ENCODE results near the gene ESPL1. TPM values are rescaled to one million over a fixed set of nuclear protein-coding genes. Genes with fewer than 3 reads are reported as not detected.

Gene ESPL1
- total and polyA plus RNA-seq, 3 experiments from 2014 or later = 58.4 to 63.4 TPM; not detected in 1

GRCh38 chr12:53306826-53307225, 38.7 kb downstream of the ESPL1 start:
- Histone ChIP-seq H3K27me3 (ENCODE audit: insufficient read depth, low read length, poor library complexity, severe bottlenecking) (no peaks in the 10 kb centered on the region), H3K27ac (ENCODE audit: low read depth, low read length) (no peak overlapping the region), H3K9me3 (ENCODE audit: low read length) (no peaks in the 10 kb centered on the region), H3K36me3 (ENCODE audit: insufficient read depth, low read length) (peaks cover 40% of the 10 kb centered on the region), H3K4me1 (ENCODE audit: insufficient read depth, low read length) (no peaks in the 10 kb centered on the region), H3K4me3 (ENCODE audit: low read length) (no peak overlapping the region)
- CTCF ChIA-PET = no interaction called here
- peaks cover 0 to 86% (median 12%) of the 10 kb centered on the region in 3 donors for H3K36me3 Mint-ChIP-seq
- DNase-seq = no peak
- no peaks in the 10 kb centered on the region for H3K9me3 Mint-ChIP-seq
- peak overlapping the region in 2 of 8 donors; percentile 64 to 66 for H3K27ac Mint-ChIP-seq
- H3K27me3 Mint-ChIP-seq = no peaks in the 10 kb centered on the region
- H3K4me3 Mint-ChIP-seq = peak overlapping the region in 1 of 7 donors; percentile 2
- H3K4me1 Mint-ChIP-seq = peaks cover 12 to 17% (median 15%) of the 10 kb centered on the region in 3 donors
- POLR2A ChIA-PET = no interaction called here

GRCh38 chr12:53308276-53308675, 40.2 kb downstream of the ESPL1 start:
- no peak overlapping the region for H3K27ac ChIP-seq (ENCODE audit: low read depth, low read length)
- peaks cover 35% of the 10 kb centered on the region for H3K36me3 ChIP-seq (ENCODE audit: insufficient read depth, low read length)
- no peaks in the 10 kb centered on the region for H3K27me3 ChIP-seq (ENCODE audit: insufficient read depth, low read length, poor library complexity, severe bottlenecking)
- Mint-ChIP-seq H3K27me3 (no peaks in the 10 kb centered on the region), H3K9me3 (no peaks in the 10 kb centered on the region), H3K36me3 (peaks cover 0 to 74% (median 6%) of the 10 kb centered on the region in 3 donors), H3K27ac (peak overlapping the region in 3 of 8 donors; percentile 36 to 84 (median 54)), H3K4me1 (peaks cover 2 to 3% (median 2%) of the 10 kb centered on the region in 3 donors), H3K4me3 (no peak overlapping the region)
- H3K4me1 ChIP-seq (ENCODE audit: insufficient read depth, low read length) = no peaks in the 10 kb centered on the region
- ChIA-PET CTCF (interaction anchor here (0.8 to 2.3 kb wide), 3 partner anchors 13 to 44 kb away, joined by 3 to 9 read pairs (median 4); partner anchors contain the start of gene AAAS), POLR2A (interaction anchor here (1.1 kb wide), 1 partner anchor 13 kb away, joined by 3 read pairs; no protein-coding TSS in a partner anchor)
- no peak for DNase-seq
- H3K4me3 ChIP-seq (ENCODE audit: low read length) = no peak overlapping the region
- H3K9me3 ChIP-seq (ENCODE audit: low read length) = no peaks in the 10 kb centered on the region

DNA sequence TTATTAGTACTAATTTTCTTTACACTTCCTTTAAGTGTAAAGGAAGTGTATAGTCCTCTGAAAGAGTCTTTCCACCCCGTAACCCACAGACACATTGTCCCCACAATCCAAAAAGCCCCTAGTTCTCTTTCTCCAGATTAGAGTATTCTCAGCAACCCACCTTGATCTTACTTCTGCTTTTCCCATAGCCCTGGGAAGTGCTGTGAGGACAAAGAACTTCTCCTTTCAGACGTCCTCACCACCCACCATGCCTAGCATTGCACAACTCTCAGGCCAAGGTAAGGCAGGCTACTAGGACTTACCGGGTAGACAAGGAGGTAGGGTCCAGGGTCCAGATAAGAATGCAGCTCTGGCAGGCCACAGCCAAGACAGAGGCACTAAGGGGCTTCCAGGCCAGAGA, 45.9 kb downstream of the ESPL1 start:
- no peaks in the 10 kb centered on the region for H3K27me3 Mint-ChIP-seq
- peak overlapping the region in 2 of 8 donors; percentile 37 to 76 for H3K27ac Mint-ChIP-seq
- no peak overlapping the region for H3K4me3 Mint-ChIP-seq
- no peak for DNase-seq
- H3K9me3 ChIP-seq (ENCODE audit: low read length) = no peaks in the 10 kb centered on the region
- H3K27ac ChIP-seq (ENCODE audit: low read depth, low read length) = no peak overlapping the region
- H3K4me1 ChIP-seq (ENCODE audit: insufficient read depth, low read length) = no peaks in the 10 kb centered on the region
- CTCF ChIA-PET = interaction anchor here (1.7 kb wide), 1 partner anchor 31 kb away, joined by 5 read pairs; no protein-coding TSS in a partner anchor
- H3K36me3 ChIP-seq (ENCODE audit: insufficient read depth, low read length) = peaks cover 27% of the 10 kb centered on the region
- peaks cover 4 to 61% (median 10%) of the 10 kb centered on the region in 3 donors for H3K36me3 Mint-ChIP-seq
- no peak overlapping the region for H3K4me3 ChIP-seq (ENCODE audit: low read length)
- no peaks in the 10 kb centered on the region for H3K9me3 Mint-ChIP-seq
- no peaks in the 10 kb centered on the region for H3K27me3 ChIP-seq (ENCODE audit: insufficient read depth, low read length, poor library complexity, severe bottlenecking)
- POLR2A ChIA-PET = interaction anchor here (0.7 kb wide), 1 partner anchor 89 kb away, joined by 5 read pairs; no protein-coding TSS in a partner anchor
- peaks cover 4 to 5% (median 5%) of the 10 kb centered on the region in 3 donors for H3K4me1 Mint-ChIP-seq

GRCh38 chr12:53320352-53321195, 52.5 kb downstream of the ESPL1 start:
- peaks cover 37 to 45% (median 40%) of the 10 kb centered on the region in 3 donors for H3K4me1 Mint-ChIP-seq
- ChIA-PET CTCF (interaction anchor here (0.6 to 16.1 kb wide), 65 partner anchors 9 to 273 kb away, joined by 3 to 209 read pairs (median 4); partner anchors contain the start of genes CSAD, ESPL1, MAP3K12 and MYG1), POLR2A (interaction anchor here (0.6 to 2.4 kb wide), 15 partner anchors 13 to 242 kb away, joined by 3 to 13 read pairs (median 4); partner anchors contain the start of genes MYG1, PFDN5, PRR13 and SP1)
- H3K36me3 Mint-ChIP-seq = peaks cover 4 to 41% (median 9%) of the 10 kb centered on the region in 3 donors
- H3K9me3 Mint-ChIP-seq = no peaks in the 10 kb centered on the region
- H3K27ac Mint-ChIP-seq = peak overlapping the region; percentile 95 to 99 (median 96)
- peaks cover 0 to 2% of the 10 kb centered on the region in 2 donors for H3K27me3 Mint-ChIP-seq
- H3K4me1 ChIP-seq (ENCODE audit: insufficient read depth, low read length) = peaks cover 31% of the 10 kb centered on the region
- peak overlapping the region; percentile 95 to 100 (median 98) for H3K4me3 Mint-ChIP-seq
- H3K36me3 ChIP-seq (ENCODE audit: insufficient read depth, low read length) = peaks cover 15% of the 10 kb centered on the region
- H3K9me3 ChIP-seq (ENCODE audit: low read length) = no peaks in the 10 kb centered on the region
- peak overlapping the region; percentile 99 for H3K4me3 ChIP-seq (ENCODE audit: low read length)
- H3K27ac ChIP-seq (ENCODE audit: low read depth, low read length) = peak overlapping the region; percentile 81
- H3K27me3 ChIP-seq (ENCODE audit: insufficient read depth, low read length, poor library complexity, severe bottlenecking) = no peaks in the 10 kb centered on the region
- DNase-seq = no peak

DNA sequence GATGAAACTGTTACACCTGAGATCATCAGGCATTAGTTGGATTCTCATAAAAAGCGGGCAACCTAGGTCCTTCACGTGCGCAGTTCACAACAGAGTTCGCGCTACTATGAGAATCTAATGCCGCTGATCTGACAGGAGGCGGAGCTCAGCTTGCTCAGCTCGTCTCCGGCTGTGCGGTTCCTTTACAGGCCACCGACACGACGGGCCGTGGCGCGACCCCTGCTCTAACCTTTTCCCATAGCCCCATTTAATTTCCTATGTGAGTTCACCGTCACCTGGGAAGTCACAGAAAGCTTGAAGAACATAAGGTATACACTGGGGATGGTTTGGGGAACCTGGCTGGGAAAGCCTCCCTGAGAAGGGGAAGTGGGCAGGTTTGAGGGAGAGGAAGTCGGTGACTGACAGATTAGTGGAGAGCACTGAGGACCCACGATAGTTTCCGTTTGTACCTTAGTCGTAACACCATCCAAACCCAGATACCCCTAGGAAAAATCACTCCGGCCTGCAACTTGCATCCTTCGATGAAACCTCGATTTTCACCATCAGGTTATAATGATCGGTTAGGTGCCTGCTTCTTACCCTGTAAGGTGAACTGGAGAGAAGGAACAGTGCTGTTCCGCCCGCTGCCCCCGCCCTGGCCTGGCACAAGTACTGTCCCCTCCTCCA, 56.1 kb downstream of the ESPL1 start:
- peak overlapping the region; percentile 85 to 97 (median 95) for H3K27ac Mint-ChIP-seq
- peaks cover 5 to 8% of the 10 kb centered on the region in 2 donors for H3K27me3 Mint-ChIP-seq
- H3K4me1 Mint-ChIP-seq = peaks cover 35 to 46% (median 36%) of the 10 kb centered on the region in 3 donors
- Histone ChIP-seq H3K4me1 (ENCODE audit: insufficient read depth, low read length) (peaks cover 31% of the 10 kb centered on the region), H3K27me3 (ENCODE audit: insufficient read depth, low read length, poor library complexity, severe bottlenecking) (no peaks in the 10 kb centered on the region), H3K36me3 (ENCODE audit: insufficient read depth, low read length) (peaks cover 3% of the 10 kb centered on the region), H3K9me3 (ENCODE audit: low read length) (no peaks in the 10 kb centered on the region), H3K4me3 (ENCODE audit: low read length) (peak overlapping the region; percentile 71), H3K27ac (ENCODE audit: low read depth, low read length) (peak overlapping the region; percentile 74)
- H3K4me3 Mint-ChIP-seq = peak overlapping the region; percentile 85 to 95 (median 92)
- H3K9me3 Mint-ChIP-seq = no peaks in the 10 kb centered on the region
- H3K36me3 Mint-ChIP-seq = peaks cover 0 to 21% (median 1%) of the 10 kb centered on the region in 3 donors
- DNase-seq = peak; percentile 30 to 70 (median 49)
- ChIA-PET CTCF (interaction anchor here (0.6 to 16.1 kb wide), 19 partner anchors 12 to 318 kb away, joined by 3 to 209 read pairs (median 6); partner anchors contain the start of genes MYG1, PFDN5, SP1 and TARBP2), POLR2A (interaction anchor here (0.5 to 2.7 kb wide), 11 partner anchors 10 to 144 kb away, joined by 3 to 28 read pairs (median 5); partner anchors contain the start of genes CSAD, MYG1, PFDN5 and SP1)

- CTCF ChIA-PET = interaction anchor here (0.7 to 16.1 kb wide), 11 partner anchors 10 to 184 kb away, joined by 3 to 209 read pairs (median 11); partner anchors contain the start of genes MYG1, PFDN5 and SP1
- Histone ChIP-seq H3K4me1 (ENCODE audit: insufficient read depth, low read length) (peaks cover 31% of the 10 kb centered on the region), H3K4me3 (ENCODE audit: low read length) (peak overlapping the region; percentile 71)
These were observed 56.8 kb downstream of the ESPL1 start for GRCh38 chr12:53324779-53325510.

More at GRCh38 chr12:53324779-53325510, 56.8 kb downstream of the ESPL1 start:
- peak overlapping the region; percentile 85 to 97 (median 95) for H3K27ac Mint-ChIP-seq
- peak; percentile 76 to 88 (median 78) for DNase-seq
- H3K4me3 Mint-ChIP-seq = peak overlapping the region; percentile 85 to 95 (median 92)
- no peaks in the 10 kb centered on the region for H3K36me3 ChIP-seq (ENCODE audit: insufficient read depth, low read length)
- no peaks in the 10 kb centered on the region for H3K9me3 Mint-ChIP-seq
- H3K36me3 Mint-ChIP-seq = peaks cover 0 to 19% (median 1%) of the 10 kb centered on the region in 3 donors
- POLR2A ChIA-PET = interaction anchor here (0.5 to 2.7 kb wide), 13 partner anchors 10 to 176 kb away, joined by 3 to 28 read pairs (median 5); partner anchors contain the start of genes CSAD, SP1, TARBP2 and ZNF740
- peaks cover 34 to 45% (median 35%) of the 10 kb centered on the region in 3 donors for H3K4me1 Mint-ChIP-seq
- no peaks in the 10 kb centered on the region for H3K27me3 ChIP-seq (ENCODE audit: insufficient read depth, low read length, poor library complexity, severe bottlenecking)
- peaks cover 5 to 9% of the 10 kb centered on the region in 2 donors for H3K27me3 Mint-ChIP-seq
- no peaks in the 10 kb centered on the region for H3K9me3 ChIP-seq (ENCODE audit: low read length)
- H3K27ac ChIP-seq (ENCODE audit: low read depth, low read length) = peak overlapping the region; percentile 74
